GM18517 (cell line): ENCODE results near the gene SLC39A11.
"Not testable (repeated sequence)": the region's sequence is repeated elsewhere in the genome, so short reads cannot be mapped to it uniquely, and the experiment has no call there.

Source experiments
- ATAC-seq: cut with Tn5 transposase; IDR thresholded peaks from one replicate; pipeline ENCODE4 v1.9.1; 2021; ENCODE audit warnings: mild to moderate bottlenecking, moderate library complexity; ENCODE audit not compliant: unreplicated experiment

The SLC39A11 gene

GRCh38 chr17:72953621-72954020 lies 138.9 kb downstream of the SLC39A11 start:
- ATAC-seq = no peak

GRCh38 chr17:72952641-72953315 lies 139.7 kb downstream of the SLC39A11 start:
- no peak for ATAC-seq

- ATAC-seq = no peak
These were observed 140.3 kb downstream of the SLC39A11 start for GRCh38 chr17:72952220-72952619.

- no peak for ATAC-seq
These were observed 142.1 kb downstream of the SLC39A11 start for GRCh38 chr17:72950242-72950931.

GRCh38 chr17:72948115-72948514 lies 144.4 kb downstream of the SLC39A11 start:
- no peak for ATAC-seq

GRCh38 chr17:72947475-72947874 lies 145.0 kb downstream of the SLC39A11 start:
- no peak for ATAC-seq

GRCh38 chr17:72946696-72947095 lies 145.8 kb downstream of the SLC39A11 start:
- no peak for ATAC-seq

- no peak for ATAC-seq
These were observed 146.3 kb downstream of the SLC39A11 start for GRCh38 chr17:72946156-72946555.

- no peak for ATAC-seq
These were observed 147.0 kb downstream of the SLC39A11 start for GRCh38 chr17:72945473-72945872.

GRCh38 chr17:72943826-72944689 lies 148.4 kb downstream of the SLC39A11 start:
- no peak for ATAC-seq

- ATAC-seq = no peak
These were observed 149.9 kb downstream of the SLC39A11 start for GRCh38 chr17:72942579-72942978.

GRCh38 chr17:72940496-72940895 lies 152.0 kb downstream of the SLC39A11 start:
- no peak for ATAC-seq

- ATAC-seq = no peak
These were observed 154.0 kb downstream of the SLC39A11 start for GRCh38 chr17:72938482-72938881.

- no peak for ATAC-seq
These were observed 154.8 kb downstream of the SLC39A11 start for GRCh38 chr17:72937707-72938106.

- ATAC-seq = not testable (repeated sequence)
These were observed 155.2 kb downstream of the SLC39A11 start for GRCh38 chr17:72937254-72937653.

GRCh38 chr17:72935984-72936383 lies 156.5 kb downstream of the SLC39A11 start:
- no peak for ATAC-seq

GRCh38 chr17:72934927-72935326 lies 157.6 kb downstream of the SLC39A11 start:
- ATAC-seq = no peak

- no peak for ATAC-seq
These were observed 160.9 kb downstream of the SLC39A11 start for GRCh38 chr17:72931635-72932034.

- no peak for ATAC-seq
These were observed 161.3 kb downstream of the SLC39A11 start for GRCh38 chr17:72931163-72931562.

GRCh38 chr17:72930031-72930430 lies 162.5 kb downstream of the SLC39A11 start:
- no peak for ATAC-seq

- no peak for ATAC-seq
These were observed 163.9 kb downstream of the SLC39A11 start for GRCh38 chr17:72928454-72929136.
